Large intestine (tissue), 3 donors: ENCODE measurements around the gene FAM53A. TPM values are rescaled to one million over a fixed set of nuclear protein-coding genes. Genes with fewer than 3 reads are reported as not detected.

ENCODE experiments used
- DNase-seq, 2 donors: peaks; one replicate each; pipeline versions ENCODE4 v3.0.0 to v3.0.0-alpha.2; 2013
- H3K27ac ChIP-seq: one replicate; pipeline ENCODE4 v1.5.1; 2013; ENCODE audit warnings: low read length
- H3K27me3 ChIP-seq: 2 replicates; pipeline ENCODE4 v1.6.1; 2013; ENCODE audit warnings: low read length; ENCODE audit not compliant: control insufficient read depth, insufficient read depth
- H3K36me3 ChIP-seq: 2 replicates; pipeline ENCODE4 v1.6.1; 2013; ENCODE audit warnings: low read length; ENCODE audit not compliant: control insufficient read depth, insufficient read depth
- H3K4me1 ChIP-seq: one replicate; pipeline ENCODE4 v1.6.1; 2013; ENCODE audit warnings: low read length; ENCODE audit not compliant: control insufficient read depth, insufficient read depth
- H3K4me3 ChIP-seq: one replicate; pipeline ENCODE4 v1.5.1; 2013; ENCODE audit warnings: low read length
- H3K9me3 ChIP-seq: one replicate; pipeline ENCODE4 v1.6.1; 2013; ENCODE audit warnings: mild to moderate bottlenecking, low read depth, low read length, moderate library complexity; ENCODE audit not compliant: control insufficient read depth
- WGBS: methylation state at CpG from one replicate; pipeline ENCODE4 v1.1.5; 2013; ENCODE audit warnings: low lambda C conversion rate; ENCODE audit not compliant: insufficient coverage; 5-methylcytosine and 5-hydroxymethylcytosine counted together
- polyA plus RNA-seq: library from polyadenylated mRNA; unstranded; fragments of 120-200 nt; gene quantifications from one replicate; pipeline ENCODE4 v1.2.1, GENCODE V29; 2013

Gene FAM53A
- polyA plus RNA-seq, 1 donor = 0.84 TPM

DNA sequence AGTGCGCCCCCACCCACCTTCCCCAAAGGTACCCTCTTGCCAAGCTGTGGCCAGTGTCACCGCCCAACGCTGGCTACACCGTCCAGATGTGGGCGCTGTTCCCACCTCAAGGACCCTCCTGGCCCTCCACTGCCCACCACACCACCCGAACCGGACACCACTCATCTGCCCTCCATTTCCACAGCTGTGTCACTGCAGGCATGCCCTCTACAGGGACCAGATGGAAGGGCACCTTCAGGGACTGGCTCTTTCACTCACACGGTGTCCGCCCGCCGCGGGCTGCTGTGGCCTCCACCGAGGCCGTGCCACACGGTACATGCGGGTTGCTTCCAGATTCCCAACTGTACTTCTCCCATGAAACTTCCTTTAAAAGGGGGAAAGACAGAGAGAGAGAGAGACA lies 87.7 kb downstream of the FAM53A start:
- peaks cover 14% of the 10 kb centered on the region for H3K9me3 ChIP-seq
- WGBS = 100% methylated on average over 2 of the region's 16 CpGs
- peaks cover 5% of the 10 kb centered on the region for H3K27me3 ChIP-seq

DNA sequence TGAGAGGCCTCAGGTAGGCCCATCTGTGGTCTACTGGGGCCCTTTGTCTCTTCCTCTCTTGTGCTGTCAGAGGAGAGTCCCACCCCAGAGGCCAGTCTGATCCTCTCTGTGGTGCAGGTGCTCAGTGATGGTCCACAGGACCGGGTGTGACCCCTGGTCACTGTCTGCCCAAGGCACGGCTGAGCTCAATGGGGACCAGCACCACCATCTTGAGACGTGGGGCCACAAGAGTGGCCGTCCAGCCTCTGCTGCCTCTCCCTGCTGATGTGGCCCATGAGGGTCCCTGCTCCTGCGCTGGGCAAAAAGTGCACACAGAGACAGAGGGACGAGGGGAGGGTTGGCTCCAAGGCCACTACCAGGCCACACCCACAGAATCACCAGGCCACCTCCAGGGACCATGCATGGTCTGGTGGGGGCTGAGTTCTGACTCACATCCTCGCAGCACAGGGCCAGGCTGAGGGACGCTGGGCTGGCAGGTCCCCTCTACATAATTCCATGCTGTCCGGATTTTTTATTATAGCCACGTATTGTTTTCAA lies 88.3 kb downstream of the FAM53A start:
- H3K27me3 ChIP-seq = peaks cover 8% of the 10 kb centered on the region
- no CpG with 5 or more reads among the region's 10 CpGs for WGBS
- no peak overlapping the region for H3K27ac ChIP-seq
- H3K4me3 ChIP-seq = no peak overlapping the region
- no peaks in the 10 kb centered on the region for H3K36me3 ChIP-seq
- no peak for DNase-seq
- H3K4me1 ChIP-seq = no peaks in the 10 kb centered on the region
- H3K9me3 ChIP-seq = peaks cover 18% of the 10 kb centered on the region

More for the DNA sequence above, 87.7 kb downstream of the FAM53A start:
- Histone ChIP-seq H3K4me1 (no peaks in the 10 kb centered on the region), H3K4me3 (no peak overlapping the region), H3K36me3 (no peaks in the 10 kb centered on the region), H3K27ac (no peak overlapping the region)
- DNase-seq = no peak

DNA sequence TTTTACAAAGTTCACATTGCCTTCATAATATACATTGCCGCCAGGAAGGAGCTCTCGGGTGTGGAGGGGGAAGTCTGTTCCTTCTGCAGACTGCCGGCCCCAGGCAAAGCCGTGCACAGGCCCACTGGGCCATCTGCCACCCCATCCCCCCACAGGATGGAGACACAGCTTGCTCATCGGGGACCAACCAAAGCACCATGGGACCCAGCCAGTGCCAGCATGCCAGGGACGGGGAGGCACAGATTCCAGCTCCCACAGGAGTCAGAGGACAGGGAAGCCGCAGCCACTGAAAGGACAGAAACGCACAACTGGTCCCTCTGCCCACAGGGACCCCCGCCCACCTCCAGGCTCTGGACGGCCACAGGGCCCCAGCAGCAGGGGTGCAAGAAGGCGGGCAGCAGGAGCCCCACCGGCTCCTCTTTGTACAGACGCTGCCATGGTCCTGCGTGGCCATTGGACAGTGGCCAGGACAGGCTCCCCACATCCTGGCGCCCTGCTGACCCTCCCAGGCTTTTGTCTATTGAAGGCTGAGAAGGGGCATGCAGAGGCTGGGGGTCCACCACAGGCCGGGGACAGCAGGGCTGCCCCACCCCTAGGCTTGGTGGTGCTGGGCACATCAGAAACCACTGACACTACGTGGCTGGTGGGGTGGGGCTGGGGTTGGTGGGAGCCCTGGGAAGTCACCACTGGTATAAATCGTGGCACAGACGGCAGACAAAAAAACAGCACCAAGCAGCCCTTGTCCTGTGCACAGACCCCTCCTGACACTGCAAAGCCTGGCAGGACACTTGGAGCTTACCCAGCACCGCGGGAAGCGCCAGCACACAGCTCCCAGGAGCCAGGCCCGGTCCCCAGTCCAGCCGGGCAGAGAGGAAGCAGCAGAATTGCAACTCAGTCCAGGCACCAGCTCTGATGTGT lies 89.0 kb downstream of the FAM53A start:
- no CpG with 5 or more reads among the region's 24 CpGs for WGBS
- H3K27me3 ChIP-seq = peaks cover 8% of the 10 kb centered on the region

DNA sequence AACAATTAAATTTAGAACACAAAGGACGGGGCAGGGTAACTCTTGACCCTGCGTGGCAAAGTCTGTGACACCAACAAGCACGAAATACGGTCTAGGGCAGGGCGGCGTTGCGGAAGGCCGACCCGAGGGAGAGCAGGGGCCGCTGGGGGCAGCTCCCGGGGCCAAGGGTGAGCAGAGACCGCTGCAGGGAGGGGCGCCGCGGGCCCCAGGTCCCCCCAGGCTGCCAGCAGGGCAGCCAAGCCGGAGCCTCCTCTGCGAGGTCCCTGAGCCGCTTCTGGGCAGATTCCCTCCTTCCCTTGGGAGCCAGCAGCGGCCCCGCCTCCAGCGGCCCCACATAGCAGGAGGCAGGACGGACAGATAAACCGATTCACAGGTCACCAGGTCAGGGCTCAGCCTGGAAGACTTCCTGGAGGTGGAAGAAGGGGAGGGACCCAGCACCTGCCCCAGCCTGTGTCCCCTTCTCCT lies 90.2 kb downstream of the FAM53A start:
- Histone ChIP-seq H3K9me3 (peaks cover 21% of the 10 kb centered on the region), H3K27me3 (peaks cover 8% of the 10 kb centered on the region), H3K27ac (no peak overlapping the region), H3K36me3 (no peaks in the 10 kb centered on the region), H3K4me3 (no peak overlapping the region), H3K4me1 (no peaks in the 10 kb centered on the region)
- no peak for DNase-seq
- WGBS = no CpG with 5 or more reads among the region's 23 CpGs

More for the DNA sequence above, 89.0 kb downstream of the FAM53A start:
- H3K27ac ChIP-seq = no peak overlapping the region
- no peak overlapping the region for H3K4me3 ChIP-seq
- H3K36me3 ChIP-seq = no peaks in the 10 kb centered on the region
- H3K4me1 ChIP-seq = no peaks in the 10 kb centered on the region
- no peak for DNase-seq
- H3K9me3 ChIP-seq = peaks cover 21% of the 10 kb centered on the region

DNA sequence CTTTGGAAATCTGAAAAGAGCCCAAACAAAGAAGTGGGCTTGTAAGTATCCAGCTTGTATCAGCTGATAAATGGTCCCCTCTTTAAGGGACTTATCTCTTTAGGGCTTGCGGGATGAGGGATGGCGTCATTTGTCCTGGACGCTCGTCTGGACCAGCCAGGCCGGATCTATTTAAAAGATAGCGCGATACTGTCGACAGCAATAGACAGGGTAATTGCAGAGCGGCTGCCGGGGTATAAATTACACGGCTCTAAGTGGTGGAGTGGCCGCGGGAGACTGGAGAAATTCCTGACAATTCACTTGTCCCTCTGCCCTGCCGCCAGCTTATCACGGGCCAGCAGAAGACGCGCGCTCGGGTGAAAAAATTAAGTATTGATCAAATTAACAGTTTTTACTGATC lies 90.7 kb downstream of the FAM53A start:
- H3K4me3 ChIP-seq = no peak overlapping the region
- whole genome bisulfite sequencing = no CpG with 5 or more reads among the region's 19 CpGs
- H3K27ac ChIP-seq = no peak overlapping the region
- H3K9me3 ChIP-seq = peaks cover 21% of the 10 kb centered on the region
- DNase-seq = no peak
- H3K4me1 ChIP-seq = no peaks in the 10 kb centered on the region
- H3K36me3 ChIP-seq = no peaks in the 10 kb centered on the region
- peaks cover 8% of the 10 kb centered on the region for H3K27me3 ChIP-seq

DNA sequence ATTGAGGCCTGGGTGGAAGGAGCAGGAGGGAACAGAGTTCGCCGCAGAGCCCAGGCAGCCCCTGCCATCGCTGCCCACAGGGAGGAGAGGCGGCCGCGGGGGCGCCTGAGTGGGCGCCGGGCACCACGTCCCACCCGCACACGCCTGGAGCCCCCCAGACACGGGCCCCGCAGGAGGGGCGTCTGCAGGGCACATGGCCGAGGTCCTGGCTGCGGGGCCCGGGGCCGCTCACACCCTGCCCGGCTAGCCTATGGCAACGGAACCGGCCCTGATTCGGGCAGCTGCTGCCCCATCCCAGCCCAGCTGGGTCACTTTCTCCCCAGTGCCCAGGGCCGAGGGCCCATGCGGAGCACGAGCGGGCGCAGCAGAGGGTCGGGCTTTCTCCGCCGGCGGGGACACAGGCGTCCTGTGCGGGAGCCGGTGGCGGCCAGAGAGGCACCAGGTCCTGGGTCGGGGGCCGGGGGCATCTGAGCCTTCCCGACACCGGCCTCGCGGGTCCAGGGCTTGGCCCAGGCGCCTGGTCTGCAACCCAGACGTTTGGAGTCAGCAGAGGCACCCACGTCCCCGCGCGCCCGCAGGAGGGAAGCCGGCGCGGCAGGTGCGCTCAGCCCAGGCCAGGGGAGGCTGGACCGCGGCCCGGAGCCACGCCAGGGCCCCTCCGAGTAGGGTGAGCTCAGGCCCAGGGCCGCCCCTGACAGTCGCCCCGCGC lies 91.2 kb downstream of the FAM53A start:
- no peak for DNase-seq
- H3K36me3 ChIP-seq = no peaks in the 10 kb centered on the region
- WGBS = no CpG with 5 or more reads among the region's 62 CpGs

DNA sequence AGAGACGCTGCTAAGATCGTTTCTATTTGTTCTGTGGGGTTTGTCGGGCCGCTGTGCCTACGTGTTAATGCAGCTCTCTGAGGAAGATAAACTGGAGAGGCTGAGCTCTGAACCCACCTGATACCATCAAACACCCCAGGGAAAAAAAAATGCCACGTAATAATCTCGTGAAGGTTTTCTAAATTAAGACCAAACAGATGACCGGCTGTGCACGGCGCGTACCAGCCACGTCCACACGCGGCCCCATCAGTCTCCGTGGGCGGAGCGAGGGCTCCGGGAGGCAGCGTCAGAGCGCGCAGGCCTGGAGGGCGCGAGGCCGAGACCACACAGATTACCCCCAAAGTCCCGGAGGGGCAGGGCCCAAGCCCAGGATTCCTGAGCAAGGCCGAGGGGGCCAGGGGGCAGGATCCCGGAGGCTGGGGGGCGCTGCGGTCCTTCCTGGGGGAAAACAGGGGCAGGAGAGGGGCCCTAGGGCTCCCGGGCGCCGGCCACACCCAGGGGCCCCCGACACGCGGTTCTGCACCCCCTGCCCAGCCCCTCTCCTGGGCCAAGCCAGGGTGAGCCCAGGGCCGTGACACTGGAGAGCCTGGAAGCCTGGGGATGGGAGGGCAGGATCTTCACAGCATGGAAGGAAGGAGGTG lies 91.9 kb downstream of the FAM53A start:
- no peak for DNase-seq
- H3K27ac ChIP-seq = no peak overlapping the region
- peaks cover 10% of the 10 kb centered on the region for H3K27me3 ChIP-seq
- H3K4me1 ChIP-seq = no peaks in the 10 kb centered on the region
- no CpG with 5 or more reads among the region's 36 CpGs for WGBS
- H3K36me3 ChIP-seq = no peaks in the 10 kb centered on the region
- H3K4me3 ChIP-seq = no peak overlapping the region
- H3K9me3 ChIP-seq = peaks cover 21% of the 10 kb centered on the region

More for the DNA sequence above, 91.2 kb downstream of the FAM53A start:
- Histone ChIP-seq H3K4me3 (no peak overlapping the region), H3K27ac (no peak overlapping the region), H3K9me3 (peaks cover 21% of the 10 kb centered on the region), H3K4me1 (no peaks in the 10 kb centered on the region), H3K27me3 (peaks cover 10% of the 10 kb centered on the region)

DNA sequence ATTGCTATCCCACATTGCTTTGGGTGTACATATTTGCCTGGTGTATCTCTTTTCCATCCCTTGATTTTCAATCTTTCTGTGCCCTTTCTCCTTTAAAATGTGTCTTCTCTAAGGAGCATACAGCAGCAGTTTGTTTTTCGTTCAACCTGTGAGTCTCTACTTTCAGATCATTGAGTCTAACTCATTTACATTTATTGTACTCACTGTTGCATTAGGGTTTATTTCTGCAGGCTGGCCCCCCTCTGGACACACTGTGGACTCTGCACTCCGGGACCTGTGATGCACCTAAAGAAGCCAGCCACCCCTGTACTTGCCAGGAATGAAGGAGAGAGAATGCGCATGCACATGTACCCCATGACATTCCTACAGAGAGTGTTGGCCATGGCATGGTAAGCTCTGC lies 93.0 kb downstream of the FAM53A start:
- H3K9me3 ChIP-seq = peaks cover 21% of the 10 kb centered on the region
- no peak overlapping the region for H3K27ac ChIP-seq
- DNase-seq = no peak
- H3K36me3 ChIP-seq = no peaks in the 10 kb centered on the region
- H3K4me1 ChIP-seq = no peaks in the 10 kb centered on the region
- whole genome bisulfite sequencing = 100% methylated on average over 1 of the region's 3 CpGs
- H3K27me3 ChIP-seq = peaks cover 10% of the 10 kb centered on the region
- no peak overlapping the region for H3K4me3 ChIP-seq

DNA sequence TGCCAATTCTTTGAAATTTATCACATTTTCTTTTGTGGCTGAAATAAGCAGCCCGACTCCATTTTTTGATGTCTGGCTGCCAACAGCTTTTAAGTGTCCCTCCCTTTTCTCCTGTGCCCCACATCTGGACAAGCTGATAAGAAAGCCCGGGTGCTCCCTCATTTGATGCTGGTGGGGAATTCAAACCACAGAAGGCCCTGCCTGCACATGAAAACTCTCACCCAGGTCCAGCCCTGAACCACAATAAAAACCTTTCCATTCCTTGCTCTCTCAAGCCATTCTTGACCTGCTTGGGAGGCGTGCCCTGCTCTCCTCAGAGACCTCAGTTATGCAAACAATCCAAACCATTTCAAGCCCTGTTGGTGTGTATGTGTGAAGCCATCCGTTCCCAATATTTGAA lies 93.9 kb downstream of the FAM53A start:
- no peak overlapping the region for H3K4me3 ChIP-seq
- H3K4me1 ChIP-seq = no peaks in the 10 kb centered on the region
- peaks cover 10% of the 10 kb centered on the region for H3K27me3 ChIP-seq
- H3K9me3 ChIP-seq = peaks cover 21% of the 10 kb centered on the region
- H3K27ac ChIP-seq = no peak overlapping the region
- WGBS = no CpG with 5 or more reads among the region's 4 CpGs
- H3K36me3 ChIP-seq = no peaks in the 10 kb centered on the region
- DNase-seq = no peak
